Embryonic facial prominence (tissue), 1 donor: ENCODE measurements around the gene RNF152.

Source experiments
- DNase-seq: peaks from one replicate; pipeline ENCODE4 v3.0.0-alpha.2; 2016; ENCODE audit errors: extremely low spot score

RNF152 gene

DNA sequence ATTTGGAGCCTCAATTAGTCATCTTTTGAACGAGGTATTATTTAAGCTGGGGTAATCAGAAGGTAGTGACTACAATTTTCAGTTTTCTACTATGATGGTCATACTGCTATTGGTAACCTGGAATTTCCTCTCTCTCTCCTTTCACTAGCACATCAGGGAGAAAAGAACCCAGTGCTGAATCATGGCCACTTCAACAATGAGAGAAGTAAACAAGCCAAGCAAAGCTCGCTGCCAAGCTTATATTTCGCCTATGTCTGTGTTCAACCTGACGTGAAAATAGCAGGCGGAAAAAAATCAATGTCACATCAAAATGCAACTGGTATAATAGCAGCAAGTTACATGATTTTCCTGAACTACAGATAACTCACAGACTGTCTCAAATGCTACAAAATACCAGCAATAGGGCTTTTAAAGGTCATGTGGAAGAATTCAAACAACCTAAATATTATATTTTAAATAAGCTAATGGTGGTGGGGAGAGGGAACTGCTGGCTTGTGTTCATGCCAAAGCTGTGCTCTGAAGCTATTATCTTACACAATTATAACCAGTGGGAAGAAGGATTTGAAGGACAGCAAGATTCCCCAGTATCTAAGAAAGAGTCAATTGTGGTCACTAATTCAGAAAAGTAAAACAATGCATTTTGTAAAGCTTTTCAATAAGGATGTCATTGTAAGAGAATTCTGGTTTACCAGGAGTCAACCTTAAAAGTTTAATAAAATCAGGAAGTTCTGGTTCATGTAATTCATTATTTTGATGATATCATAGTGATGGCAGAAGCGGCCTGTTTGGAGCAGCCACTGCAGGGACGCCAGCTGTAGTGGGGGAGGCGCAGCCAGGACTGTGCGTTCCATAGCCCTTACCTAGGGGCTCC is 38.0 kb downstream of the RNF152 start:
- DNase-seq: no peak

GRCh38 chr18:61853855-61854254 is 39.0 kb downstream of the RNF152 start:
- DNase-seq: no peak

- no peak for DNase-seq
Measured at GRCh38 chr18:61852496-61852895, 40.3 kb downstream of the RNF152 start.

DNA sequence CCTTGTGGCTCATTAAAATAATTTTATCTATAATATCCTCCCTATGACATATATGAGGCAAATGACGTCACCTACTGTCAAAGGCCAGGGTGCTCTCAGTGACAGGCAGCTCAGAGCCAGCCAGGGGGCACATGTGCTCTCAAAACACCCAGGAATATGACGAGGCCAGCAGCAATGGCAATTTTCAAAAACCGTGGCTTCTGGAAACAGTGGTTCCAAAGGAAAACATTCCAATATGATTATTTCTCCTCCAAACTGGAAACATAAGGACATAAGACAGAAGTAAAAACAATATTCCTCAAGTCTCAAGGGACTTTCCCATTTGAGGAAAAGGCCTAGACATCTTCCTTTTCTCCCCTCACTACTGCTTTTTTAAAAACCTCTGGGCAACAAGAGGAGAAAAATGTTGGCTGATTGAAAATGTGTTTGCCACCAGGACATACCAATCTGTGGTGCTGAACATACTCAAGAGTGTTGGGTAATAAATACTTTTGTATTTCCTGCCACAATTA is 40.8 kb downstream of the RNF152 start:
- no peak for DNase-seq

- no peak for DNase-seq
Measured at GRCh38 chr18:61851279-61851678, 41.5 kb downstream of the RNF152 start.

GRCh38 chr18:61850756-61851155 is 42.1 kb downstream of the RNF152 start:
- DNase-seq: no peak

GRCh38 chr18:61847164-61847791 is 45.5 kb downstream of the RNF152 start:
- DNase-seq: no peak

- DNase-seq: no peak
Measured at GRCh38 chr18:61845197-61845596, 47.6 kb downstream of the RNF152 start.

DNA sequence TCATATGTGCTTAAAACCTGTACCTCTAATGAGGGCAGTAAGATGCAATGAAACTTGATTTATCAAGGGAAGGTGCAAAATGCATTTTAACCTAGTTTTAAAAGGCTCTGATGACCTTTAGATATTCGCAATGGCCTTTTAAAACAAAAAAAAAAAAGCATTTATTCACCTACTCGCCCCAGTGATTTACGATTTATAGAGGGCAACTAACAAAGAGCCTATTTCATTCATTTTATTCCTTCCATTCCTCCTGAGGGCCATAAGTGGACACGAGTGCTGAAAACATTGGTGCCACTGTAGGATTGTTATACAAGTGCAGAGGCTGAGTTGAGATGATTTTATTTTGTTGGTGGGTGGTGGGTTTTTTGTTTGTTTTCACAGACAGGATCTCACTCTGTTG is 48.1 kb downstream of the RNF152 start:
- no peak for DNase-seq

GRCh38 chr18:61842146-61842545 is 50.7 kb downstream of the RNF152 start:
- no peak for DNase-seq

DNA sequence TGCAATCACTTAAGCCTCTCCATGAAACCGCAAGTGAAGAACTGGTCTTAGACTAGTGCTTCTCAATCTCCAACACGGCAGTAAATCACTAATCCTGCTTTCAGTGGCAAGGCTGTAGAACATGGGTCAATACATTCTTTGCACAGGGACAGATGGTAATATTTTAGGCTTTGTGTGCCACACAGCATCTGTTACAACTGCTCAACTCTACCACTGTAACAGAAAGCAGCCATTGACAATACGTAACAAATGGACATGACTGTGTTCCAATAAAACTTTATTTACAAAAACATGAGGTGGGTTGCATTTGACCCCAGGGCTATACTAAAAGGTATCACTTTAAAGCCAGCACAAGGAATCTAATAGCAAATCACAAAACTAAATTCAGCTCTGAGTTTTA is 51.1 kb downstream of the RNF152 start:
- no peak for DNase-seq

DNA sequence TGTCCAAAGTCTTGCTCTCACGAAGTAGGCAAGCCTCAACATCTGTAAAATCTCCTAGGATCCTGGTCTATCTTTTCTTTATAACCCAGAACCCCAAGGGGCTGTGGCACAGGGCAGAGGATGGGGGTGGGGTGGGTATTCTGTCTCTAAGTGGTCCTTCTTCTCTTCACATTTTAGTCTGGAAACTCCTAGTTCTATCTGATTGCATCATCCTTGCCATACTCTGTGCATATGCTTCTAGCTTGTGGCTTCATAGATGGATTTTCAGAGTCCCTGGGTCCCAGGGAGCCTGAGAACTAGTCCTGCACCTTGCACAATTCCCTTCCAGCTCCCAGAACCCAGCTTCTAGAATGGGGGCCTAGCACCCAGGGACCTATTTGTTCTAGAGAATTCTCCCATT is 52.5 kb downstream of the RNF152 start:
- no peak for DNase-seq

DNA sequence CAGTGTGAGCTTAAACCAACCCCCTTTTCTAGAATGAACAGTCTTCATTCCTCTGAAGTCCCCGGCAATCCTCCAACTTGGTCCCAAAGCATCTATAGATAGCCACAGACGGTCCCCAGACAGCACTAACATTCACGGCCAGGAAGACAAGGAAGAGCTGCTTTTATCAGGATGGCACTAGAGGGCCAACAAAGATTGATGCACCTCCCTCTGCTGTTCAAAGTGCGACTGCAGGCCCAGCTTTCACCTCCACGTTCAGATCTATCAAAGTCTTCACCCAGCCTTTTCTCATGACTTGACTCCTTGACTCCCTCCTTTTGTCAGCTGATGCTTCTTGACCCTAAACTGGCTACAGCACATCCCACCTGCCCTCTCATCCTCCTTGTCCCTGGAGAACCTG is 54.3 kb downstream of the RNF152 start:
- DNase-seq: no peak

- DNase-seq: no peak
Measured at GRCh38 chr18:61833978-61834377, 58.8 kb downstream of the RNF152 start.

DNA sequence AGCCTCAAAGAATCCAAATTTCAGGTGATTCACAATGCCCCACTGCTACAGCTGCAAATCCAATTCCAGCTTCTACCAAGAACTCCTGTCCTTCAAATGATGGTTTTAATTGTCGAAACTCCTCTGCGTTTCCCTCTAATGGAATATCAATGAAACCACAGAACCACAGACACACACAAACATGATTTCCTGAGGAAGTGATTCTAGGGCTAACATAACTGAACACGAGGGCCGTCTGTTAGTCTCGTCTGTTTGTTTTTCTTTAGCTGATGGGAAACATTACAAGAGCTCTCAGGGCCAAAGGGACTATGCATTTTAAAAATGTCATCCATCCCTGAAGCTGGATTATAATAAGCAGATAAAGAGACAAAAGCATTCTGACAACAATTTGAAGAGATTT is 59.4 kb downstream of the RNF152 start:
- DNase-seq: no peak

DNA sequence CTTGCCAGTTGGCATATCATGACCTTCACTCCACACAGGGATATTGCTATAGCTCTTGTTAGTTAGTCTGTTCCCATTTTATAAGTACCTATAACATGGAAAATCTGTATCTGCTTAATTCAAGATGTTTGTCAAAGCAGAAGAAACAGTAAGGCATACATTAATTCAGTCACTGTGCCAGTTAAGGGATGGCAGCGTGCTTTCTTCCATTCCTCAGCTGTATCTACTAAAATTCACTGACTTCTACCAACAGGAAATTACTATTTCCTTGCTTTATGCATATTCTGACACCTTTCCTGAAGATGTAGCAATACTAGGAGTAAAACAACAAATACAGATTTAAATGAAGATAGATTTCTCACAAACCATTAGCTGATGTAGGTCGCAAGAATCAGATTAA is 59.9 kb downstream of the RNF152 start:
- no peak for DNase-seq

DNA sequence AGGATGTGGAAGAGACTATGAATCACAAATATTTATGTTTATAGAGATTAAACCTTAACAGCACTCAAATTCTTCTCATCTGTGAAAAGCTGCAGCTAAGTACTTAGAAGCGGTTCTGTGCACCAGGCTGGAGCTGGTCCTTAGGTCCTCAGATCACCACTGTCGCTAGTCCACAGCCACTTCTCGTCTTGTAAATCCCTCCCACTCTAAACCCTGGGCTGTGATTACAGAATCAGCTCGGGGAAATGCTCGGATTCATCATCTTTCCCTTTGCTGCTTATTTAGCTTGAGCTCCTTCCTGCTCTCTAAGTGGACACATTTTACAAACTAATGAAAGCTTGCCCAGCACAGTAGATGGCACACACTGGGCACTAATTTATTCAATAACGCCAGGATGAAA is 61.7 kb downstream of the RNF152 start:
- DNase-seq: no peak

DNA sequence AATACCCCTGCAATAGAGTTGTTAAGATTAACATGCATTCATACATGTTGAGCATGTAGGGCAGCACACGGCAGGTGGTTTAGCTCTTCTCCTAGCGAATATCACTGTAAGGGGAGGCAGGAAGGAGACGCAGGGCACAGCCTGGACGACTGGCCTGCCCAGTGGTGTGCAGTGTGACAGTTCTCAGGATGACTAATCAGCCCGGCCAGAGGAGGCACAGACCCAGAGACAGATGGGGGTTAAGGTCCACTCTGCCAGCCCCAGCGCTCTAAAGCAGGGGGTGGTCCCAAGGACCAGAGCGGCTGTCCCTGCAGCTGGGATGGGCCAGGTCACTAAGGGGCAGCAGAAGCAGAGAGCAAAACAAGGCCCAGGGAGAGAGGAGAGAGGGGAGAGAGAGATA is 63.7 kb downstream of the RNF152 start:
- no peak for DNase-seq

DNA sequence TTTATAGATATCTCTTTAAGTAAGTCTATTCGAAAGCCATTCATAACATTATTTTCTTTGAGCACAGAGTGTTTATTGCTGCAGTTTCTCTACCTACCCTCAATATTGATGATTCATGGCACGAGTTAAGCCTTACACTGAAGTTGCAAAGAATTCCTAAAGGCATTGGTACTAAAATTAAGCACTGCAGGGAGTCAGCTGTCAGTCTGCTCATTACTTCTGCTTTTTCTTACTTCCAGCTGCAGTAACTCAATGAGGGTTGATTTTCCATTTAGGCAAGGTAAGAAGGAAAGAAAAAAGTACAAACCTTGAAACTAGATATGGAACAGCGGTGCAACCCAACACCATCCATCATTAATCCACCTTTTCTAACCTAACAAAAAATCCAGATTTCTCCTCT is 65.2 kb downstream of the RNF152 start:
- no peak for DNase-seq

DNA sequence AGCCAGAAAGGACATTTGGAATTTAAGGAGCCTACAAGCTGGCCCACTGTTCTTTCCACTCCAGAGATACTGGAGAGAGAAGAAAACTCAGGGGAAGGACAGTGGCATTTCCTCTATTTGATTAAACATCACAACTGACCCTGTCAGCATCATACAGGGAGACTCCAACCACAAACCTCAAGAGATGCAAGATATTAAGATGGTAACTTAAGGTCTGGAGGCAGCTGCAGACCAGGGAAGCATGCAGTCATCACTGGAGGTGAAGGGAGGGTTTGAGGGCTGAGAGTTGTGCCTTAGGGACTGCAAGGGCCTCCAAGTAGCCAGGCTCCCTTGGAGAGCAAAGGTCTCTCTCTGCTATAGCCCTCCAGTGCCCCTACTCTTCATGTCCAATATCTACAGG is 67.4 kb downstream of the RNF152 start:
- DNase-seq: no peak

DNA sequence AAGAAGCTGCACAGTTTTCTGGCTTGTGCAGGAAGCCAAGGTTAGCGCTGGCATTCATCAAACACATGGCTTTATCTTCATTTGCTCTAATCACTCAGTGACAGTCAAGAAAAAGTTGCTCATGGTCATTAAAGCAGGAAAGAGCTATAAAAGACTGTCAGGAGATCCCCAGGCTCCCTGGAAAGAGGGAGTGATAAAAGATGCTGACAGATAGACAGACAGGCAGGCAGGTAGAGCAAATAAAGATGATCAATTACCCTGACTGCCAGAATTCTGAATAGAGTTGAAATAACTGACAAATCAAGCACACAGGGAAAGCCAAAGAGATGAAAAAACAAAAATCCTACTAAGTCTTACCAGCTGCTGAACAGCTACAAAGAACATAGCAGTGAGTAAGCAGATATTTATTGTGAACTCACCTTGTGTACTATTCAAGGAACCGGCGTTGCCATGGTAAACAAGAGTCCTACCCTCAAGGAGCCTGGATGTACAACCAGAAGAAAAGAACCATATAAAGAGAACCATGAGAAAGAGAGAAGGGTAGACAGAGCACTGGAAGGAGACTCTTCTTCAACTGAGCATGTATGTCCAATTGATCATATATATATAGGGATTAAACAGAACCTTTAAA is 68.0 kb downstream of the RNF152 start:
- no peak for DNase-seq

DNA sequence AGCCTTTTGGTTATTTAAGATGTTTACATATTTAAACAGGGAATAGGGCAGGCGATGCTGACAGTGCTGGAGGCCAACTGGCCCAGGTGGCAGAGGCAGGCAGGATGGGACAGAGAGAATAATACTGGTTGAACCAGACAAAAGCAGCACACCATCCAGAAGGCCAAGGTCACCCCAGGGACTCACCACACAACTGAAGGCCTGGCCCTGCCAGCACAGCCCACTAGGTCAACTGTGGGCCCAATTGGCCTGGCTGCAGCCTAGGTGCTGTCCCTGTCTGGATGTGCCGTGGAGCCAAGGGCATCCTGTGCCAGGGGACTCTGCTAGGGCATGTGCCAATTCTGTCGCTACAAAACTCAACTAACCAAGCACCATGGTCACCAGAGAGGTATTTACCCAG is 69.2 kb downstream of the RNF152 start:
- no peak for DNase-seq

DNA sequence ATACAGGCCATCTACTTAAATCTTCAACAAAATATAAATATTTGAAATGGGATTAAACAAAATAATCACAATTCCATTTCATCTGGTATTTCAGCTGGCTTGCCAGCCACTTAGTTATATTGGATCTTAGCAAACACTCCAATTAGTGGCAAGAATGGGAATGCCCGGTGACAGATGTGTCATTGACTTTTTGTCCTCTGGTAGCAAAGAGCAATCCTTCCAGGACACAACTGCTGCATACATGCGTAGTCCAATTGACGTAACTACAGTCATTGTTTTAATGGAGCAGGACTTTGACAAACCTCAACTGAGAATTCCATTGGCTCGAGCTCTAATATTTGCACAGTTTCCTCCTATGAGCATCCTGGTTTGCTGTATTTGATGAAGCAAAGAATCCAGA is 69.9 kb downstream of the RNF152 start:
- DNase-seq: no peak
